ENCODE measurements around the gene EIF4E3. TPM values are rescaled to one million over a fixed set of nuclear protein-coding genes. Genes with fewer than 3 reads are reported as not detected.
A peak's percentile ranks its signal among the peaks of the same experiment; 100 is the strongest.

EIF4E3 gene
- total RNA-seq, 6 donors from 2014 or later = 7.3 to 40.2 (median 21.2) TPM

- ATAC-seq (ENCODE audit: low FRiP score in 2 of 2) = peak; percentile 50 to 81
- Histone ChIP-seq H3K4me3 (no peak overlapping the region), H3K4me1 (peaks cover 14 to 31% (median 25%) of the 10 kb centered on the region in 4 donors), H3K9me3 (no peaks in the 10 kb centered on the region), H3K27ac (peak overlapping the region; percentile 17 to 58 (median 30)), H3K36me3 (peaks cover 0 to 8% (median 0%) of the 10 kb centered on the region in 4 donors), H3K27me3 (no peaks in the 10 kb centered on the region)
- DNase-seq = peak in 1 of 2 donors; percentile 46
- 40 to 58% methylated on average over 7 of the region's 7 CpGs for WGBS, 2 donors
- TF ChIP-seq POLR2AphosphoS5 (IDR thresholded peaks at IDR 0.05) (no peak), CTCF (IDR thresholded peaks at IDR 0.05) (no peak), POLR2A (IDR thresholded peaks at IDR 0.05) (no peak), EP300 (IDR thresholded peaks at IDR 0.05) (no peak)
Observed at GRCh38 chr3:71702131-71703024, 22.8 kb downstream of the EIF4E3 start.

GRCh38 chr3:71701251-71701762 is 23.9 kb downstream of the EIF4E3 start:
- DNase-seq (no peak), ATAC-seq (ENCODE audit: low FRiP score in 2 of 2) (no peak)
- no peaks in the 10 kb centered on the region for H3K27me3 ChIP-seq
- WGBS, 2 donors = 77 to 79% methylated on average over 3 of the region's 3 CpGs
- no peak overlapping the region for H3K4me3 ChIP-seq
- no peak overlapping the region for H3K27ac ChIP-seq
- peaks cover 14 to 31% (median 25%) of the 10 kb centered on the region in 4 donors for H3K4me1 ChIP-seq
- peaks cover 0 to 9% (median 0%) of the 10 kb centered on the region in 4 donors for H3K36me3 ChIP-seq
- no peaks in the 10 kb centered on the region for H3K9me3 ChIP-seq
- no peak for TF ChIP-seq CTCF (IDR thresholded peaks at IDR 0.05)
- TF ChIP-seq POLR2A (IDR thresholded peaks at IDR 0.05) = no peak
- no peak for TF ChIP-seq POLR2AphosphoS5 (IDR thresholded peaks at IDR 0.05)
- no peak for TF ChIP-seq EP300 (IDR thresholded peaks at IDR 0.05)

GRCh38 chr3:71695000-71695482 is 30.2 kb downstream of the EIF4E3 start:
- ATAC-seq (ENCODE audit: low FRiP score in 2 of 2) (no peak), DNase-seq (no peak)
- Histone ChIP-seq H3K4me3 (no peak overlapping the region), H3K27me3 (no peaks in the 10 kb centered on the region), H3K36me3 (peaks cover 0 to 13% (median 0%) of the 10 kb centered on the region in 4 donors), H3K4me1 (peaks cover 28 to 35% (median 31%) of the 10 kb centered on the region in 4 donors), H3K27ac (peak overlapping the region; percentile 13 to 66 (median 26)), H3K9me3 (no peaks in the 10 kb centered on the region)
- TF ChIP-seq EP300 (IDR thresholded peaks at IDR 0.05) (no peak), POLR2AphosphoS5 (IDR thresholded peaks at IDR 0.05) (no peak), POLR2A (IDR thresholded peaks at IDR 0.05) (no peak), CTCF (IDR thresholded peaks at IDR 0.05) (no peak)
- 54 to 70% methylated on average over 7 of the region's 7 CpGs for WGBS, 2 donors

GRCh38 chr3:71694358-71694999 is 30.7 kb downstream of the EIF4E3 start:
- no peak for DNase-seq
- H3K4me1 ChIP-seq = peaks cover 28 to 39% (median 35%) of the 10 kb centered on the region in 4 donors
- ATAC-seq (ENCODE audit: low FRiP score in 2 of 2) = peak in 1 of 2 donors; percentile 75
- H3K9me3 ChIP-seq = no peaks in the 10 kb centered on the region
- 35 to 44% methylated on average over 4 of the region's 4 CpGs for WGBS, 2 donors
- no peak overlapping the region for H3K4me3 ChIP-seq
- no peaks in the 10 kb centered on the region for H3K27me3 ChIP-seq
- TF ChIP-seq POLR2A (IDR thresholded peaks at IDR 0.05) (no peak), EP300 (IDR thresholded peaks at IDR 0.05) (no peak), CTCF (IDR thresholded peaks at IDR 0.05) (no peak), POLR2AphosphoS5 (IDR thresholded peaks at IDR 0.05) (no peak)
- peak overlapping the region; percentile 13 to 66 (median 26) for H3K27ac ChIP-seq
- H3K36me3 ChIP-seq = peaks cover 0 to 13% (median 0%) of the 10 kb centered on the region in 4 donors

Data from upper lobe of left lung (tissue), 6 donors.